Gastrocnemius medialis (tissue), 4 donors: ENCODE measurements around the gene DISP3. TPM values are rescaled to one million over a fixed set of nuclear protein-coding genes. Genes with fewer than 3 reads are reported as not detected.

ENCODE experiments used
- ATAC-seq, 2 donors: fragments of 150-250 bp; one replicate each; pipeline ENCODE4 v1.9.1; 2016
- DNase-seq, 2 donors: peaks; one replicate each; pipeline ENCODE4 v3.0.0-alpha.2; 2019
- H3K27ac ChIP-seq, 4 donors: fragments of 200-600 bp; sonication (generic); 1 replicate in 1 of 4; 2 replicates in 3 of 4; pipeline ENCODE4 v1.5.1; 2016 to 2018; ENCODE audit warnings: mild to moderate bottlenecking in 2 of 4, moderate library complexity in 1 of 4
- H3K27me3 ChIP-seq, 3 donors: fragments of 200-600 bp; sonication (generic) in 2 of 3; 1 replicate in 1 of 3; 2 replicates in 2 of 3; pipeline versions ENCODE4 v1.5.1 to v1.6.0; 2016 to 2019; ENCODE audit warnings: mild to moderate bottlenecking in 1 of 3, moderate library complexity in 1 of 3
- H3K36me3 ChIP-seq, 2 donors: fragments of 200-600 bp; sonication (generic) in 1 of 2; one replicate each; pipeline ENCODE4 v1.5.1; 2017 to 2018
- H3K4me1 ChIP-seq, 2 donors: fragments of 200-600 bp; sonication (generic) in 1 of 2; one replicate each; pipeline ENCODE4 v1.5.1; 2016 to 2017; ENCODE audit warnings: mild to moderate bottlenecking in 2 of 2
- H3K4me3 ChIP-seq, 4 donors: fragments of 200-600 bp; sonication (generic) in 3 of 4; 1 replicate in 1 of 4; 2 replicates in 3 of 4; pipeline ENCODE4 v1.5.1; 2016 to 2019; ENCODE audit warnings: mild to moderate bottlenecking in 2 of 4
- H3K9me3 ChIP-seq, 3 donors: fragments of 200-600 bp; sonication (generic) in 2 of 3; 1 replicate in 1 of 3; 2 replicates in 2 of 3; pipeline ENCODE4 v1.5.1; 2016 to 2019
- CTCF ChIP-seq, 5 experiments: fragments of 450-650 bp in 3 of 5; fragments of 200-600 bp in 2 of 5; sonication (generic) in 2 of 5; IDR thresholded peaks in 4 of 5; conservative IDR thresholded peaks in 1 of 5; 1 replicate in 4 of 5; 2 replicates in 1 of 5; pipeline ENCODE4 v1.5.1; 2016 to 2019; ENCODE audit warnings: antibody characterized with exemption in 5 of 5, mild to moderate bottlenecking in 3 of 5, moderate library complexity in 3 of 5
- POLR2A ChIP-seq, 2 donors: fragments of 450-650 bp; IDR thresholded peaks; one replicate each; pipeline ENCODE4 v1.6.1; 2017; ENCODE audit warnings: antibody characterized with exemption in 2 of 2, mild to moderate bottlenecking in 2 of 2, moderate library complexity in 2 of 2
- in situ Hi-C, 4 donors: fragments of 200-750 bp; cut with MboI; loops; one replicate each; pipeline versions ENCODE4 v1.15.0 to v1.8.0; 2017; ENCODE audit warnings: low sequenced_read_pairs in 4 of 4
- intact Hi-C: fragments of 100-400 bp; cut with DNase I; formaldehyde crosslinking; loops from one replicate; pipeline ENCODE4 v1.15.1; 2023; ENCODE audit warnings: low total_unique reads
- total RNA-seq, 4 donors: library from RNA; depleted of rRNA; stranded (reverse); fragments of >200 nt; gene quantifications; one replicate each; pipeline versions ENCODE4 v1.1.0 to v1.2.3, GENCODE V29; 2016

Gene DISP3
- total RNA-seq, 4 donors from 2014 or later = not detected

DNA sequence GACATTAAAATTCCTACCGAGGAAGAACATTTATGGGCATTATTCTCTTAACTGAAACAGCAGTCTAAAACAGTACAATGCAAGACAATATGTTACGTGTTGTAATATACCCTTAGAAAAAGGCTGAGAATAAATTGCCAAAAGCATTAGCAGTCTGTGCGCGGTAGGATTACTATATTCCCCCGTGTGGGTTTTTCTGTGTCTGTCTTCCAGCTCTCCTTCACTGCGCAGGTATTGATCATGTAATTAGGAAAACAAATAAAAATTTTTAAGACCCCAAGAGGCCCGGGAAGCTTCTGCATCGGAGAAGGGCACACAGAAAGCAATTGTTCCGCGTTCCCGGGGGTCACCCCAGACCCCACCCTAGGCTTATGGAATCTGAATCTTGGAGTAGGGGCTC, 106.4 kb downstream of the DISP3 start:
- no peak for DNase-seq
- in situ Hi-C loops (no loop called here), intact Hi-C loops (no loop called here)
- Histone ChIP-seq H3K4me1 (no peaks in the 10 kb centered on the region), H3K27ac (no peak overlapping the region), H3K4me3 (no peak overlapping the region), H3K9me3 (no peaks in the 10 kb centered on the region), H3K36me3 (no peaks in the 10 kb centered on the region), H3K27me3 (peaks cover 0 to 22% (median 6%) of the 10 kb centered on the region in 3 donors)
- no peak for ATAC-seq
- TF ChIP-seq CTCF (IDR thresholded peaks at IDR 0.05 in 4 of 5, conservative IDR thresholded peaks at IDR 0.05 in 1 of 5) (no peak), POLR2A (IDR thresholded peaks at IDR 0.05) (no peak)

Other genes starting within 250 kb of the DISP3 start
- gene MTOR, start 216.6 kb upstream of the DISP3 start, total RNA-seq = 10 to 100 TPM; 40.7 to 66.3 (median 52.9) TPM
- 10 to 100 TPM; 15.1 to 24.5 (median 20.2) TPM for gene UBIAD1, start 206.0 kb upstream of the DISP3 start, total RNA-seq
- 10 to 100 TPM in 1 of 4 donors, 1 to 10 TPM in 3; 2.0 to 20.8 (median 4.8) TPM for gene FBXO2, start 175.3 kb downstream of the DISP3 start, total RNA-seq
- 1 to 10 TPM; 1.7 to 9.4 (median 5.4) TPM for gene FBXO44, start 175.7 kb downstream of the DISP3 start, total RNA-seq
- gene FBXO6, start 185.0 kb downstream of the DISP3 start, total RNA-seq = 10 to 100 TPM; 15.7 to 34.4 (median 25.5) TPM
- 10 to 100 TPM; 41.2 to 57.4 (median 46.9) TPM for gene MAD2L2, start 202.0 kb downstream of the DISP3 start, total RNA-seq
- not detected for gene DRAXIN, start 212.6 kb downstream of the DISP3 start, total RNA-seq